Hepatocyte (in vitro differentiated cells): ENCODE measurements around the gene HIP1R.

Experiments used
- EZH2 ChIP-seq: fragments of 200-600 bp; sonication (generic); IDR thresholded peaks from 2 replicates; pipeline ENCODE4 v1.6.1; 2016; ENCODE audit warnings: antibody characterized with exemption, mild to moderate bottlenecking, borderline replicate concordance
- EZH2phosphoT487 ChIP-seq: fragments of 200-600 bp; sonication (generic); IDR thresholded peaks from one replicate; pipeline ENCODE4 v1.6.1; 2018; ENCODE audit warnings: antibody characterized with exemption, mild to moderate bottlenecking, low read depth, moderate library complexity; ENCODE audit not compliant: unreplicated experiment, severe bottlenecking
- TF ChIP-seq, protein P1 (sequence below): fragments of 200-600 bp; sonication (generic); IDR thresholded peaks from 2 replicates; pipeline ENCODE4 v1.5.1; 2016; ENCODE audit warnings: antibody characterized with exemption, mild to moderate bottlenecking; ENCODE audit not compliant: poor library complexity

GRCh38 chr12:122839907-122840554 lies 4.8 kb downstream of the HIP1R start:
- TF ChIP-seq EZH2, result no peak
- TF ChIP-seq, protein P1, sequence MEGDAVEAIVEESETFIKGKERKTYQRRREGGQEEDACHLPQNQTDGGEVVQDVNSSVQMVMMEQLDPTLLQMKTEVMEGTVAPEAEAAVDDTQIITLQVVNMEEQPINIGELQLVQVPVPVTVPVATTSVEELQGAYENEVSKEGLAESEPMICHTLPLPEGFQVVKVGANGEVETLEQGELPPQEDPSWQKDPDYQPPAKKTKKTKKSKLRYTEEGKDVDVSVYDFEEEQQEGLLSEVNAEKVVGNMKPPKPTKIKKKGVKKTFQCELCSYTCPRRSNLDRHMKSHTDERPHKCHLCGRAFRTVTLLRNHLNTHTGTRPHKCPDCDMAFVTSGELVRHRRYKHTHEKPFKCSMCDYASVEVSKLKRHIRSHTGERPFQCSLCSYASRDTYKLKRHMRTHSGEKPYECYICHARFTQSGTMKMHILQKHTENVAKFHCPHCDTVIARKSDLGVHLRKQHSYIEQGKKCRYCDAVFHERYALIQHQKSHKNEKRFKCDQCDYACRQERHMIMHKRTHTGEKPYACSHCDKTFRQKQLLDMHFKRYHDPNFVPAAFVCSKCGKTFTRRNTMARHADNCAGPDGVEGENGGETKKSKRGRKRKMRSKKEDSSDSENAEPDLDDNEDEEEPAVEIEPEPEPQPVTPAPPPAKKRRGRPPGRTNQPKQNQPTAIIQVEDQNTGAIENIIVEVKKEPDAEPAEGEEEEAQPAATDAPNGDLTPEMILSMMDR, result no peak
- TF ChIP-seq EZH2phosphoT487, result no peak
